Activated CD4-positive, alpha-beta T cell treated with anti-CD3 and anti-CD28 coated beads, Interleukin-2, amount 50 U/mL, for 4 hours (primary cell): ENCODE results near the gene HMCN2.

Experiments used
- DNase-seq, 2 experiments: peaks; one replicate each; pipeline ENCODE4 v3.0.0-alpha.2; 2020

Gene HMCN2, protein sequence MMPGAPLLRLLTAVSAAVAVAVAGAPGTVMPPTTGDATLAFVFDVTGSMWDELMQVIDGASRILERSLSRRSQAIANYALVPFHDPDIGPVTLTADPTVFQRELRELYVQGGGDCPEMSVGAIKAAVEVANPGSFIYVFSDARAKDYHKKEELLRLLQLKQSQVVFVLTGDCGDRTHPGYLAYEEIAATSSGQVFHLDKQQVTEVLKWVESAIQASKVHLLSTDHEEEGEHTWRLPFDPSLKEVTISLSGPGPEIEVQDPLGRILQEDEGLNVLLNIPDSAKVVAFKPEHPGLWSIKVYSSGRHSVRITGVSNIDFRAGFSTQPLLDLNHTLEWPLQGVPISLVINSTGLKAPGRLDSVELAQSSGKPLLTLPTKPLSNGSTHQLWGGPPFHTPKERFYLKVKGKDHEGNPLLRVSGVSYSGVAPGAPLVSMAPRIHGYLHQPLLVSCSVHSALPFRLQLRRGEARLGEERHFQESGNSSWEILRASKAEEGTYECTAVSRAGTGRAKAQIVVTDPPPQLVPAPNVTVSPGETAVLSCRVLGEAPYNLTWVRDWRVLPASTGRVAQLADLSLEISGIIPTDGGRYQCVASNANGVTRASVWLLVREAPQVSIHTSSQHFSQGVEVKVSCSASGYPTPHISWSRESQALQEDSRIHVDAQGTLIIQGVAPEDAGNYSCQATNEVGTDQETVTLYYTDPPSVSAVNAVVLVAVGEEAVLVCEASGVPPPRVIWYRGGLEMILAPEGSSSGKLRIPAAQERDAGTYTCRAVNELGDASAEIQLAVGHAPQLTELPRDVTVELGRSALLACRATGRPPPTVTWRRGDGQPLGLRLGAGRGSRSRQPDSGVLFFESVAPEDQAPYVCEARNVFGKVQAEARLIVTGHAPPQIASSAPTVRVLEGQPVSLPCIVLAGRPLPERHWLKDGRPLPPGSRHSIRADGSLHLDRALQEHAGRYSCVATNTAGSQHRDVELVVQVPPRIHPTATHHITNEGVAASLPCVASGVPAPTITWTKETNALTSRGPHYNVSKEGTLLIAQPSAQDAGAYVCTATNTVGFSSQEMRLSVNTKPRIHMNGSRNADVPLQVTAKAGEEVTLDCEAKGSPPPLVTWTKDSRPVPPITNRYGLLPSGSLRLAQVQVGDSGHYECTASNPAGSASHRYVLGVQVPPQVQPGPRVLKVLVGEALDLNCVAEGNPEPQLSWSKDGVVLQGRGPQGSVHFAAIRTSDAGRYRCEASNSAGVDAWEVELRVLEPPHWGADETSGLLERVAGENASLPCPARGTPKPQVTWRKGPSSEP (N-terminal part only)

DNA sequence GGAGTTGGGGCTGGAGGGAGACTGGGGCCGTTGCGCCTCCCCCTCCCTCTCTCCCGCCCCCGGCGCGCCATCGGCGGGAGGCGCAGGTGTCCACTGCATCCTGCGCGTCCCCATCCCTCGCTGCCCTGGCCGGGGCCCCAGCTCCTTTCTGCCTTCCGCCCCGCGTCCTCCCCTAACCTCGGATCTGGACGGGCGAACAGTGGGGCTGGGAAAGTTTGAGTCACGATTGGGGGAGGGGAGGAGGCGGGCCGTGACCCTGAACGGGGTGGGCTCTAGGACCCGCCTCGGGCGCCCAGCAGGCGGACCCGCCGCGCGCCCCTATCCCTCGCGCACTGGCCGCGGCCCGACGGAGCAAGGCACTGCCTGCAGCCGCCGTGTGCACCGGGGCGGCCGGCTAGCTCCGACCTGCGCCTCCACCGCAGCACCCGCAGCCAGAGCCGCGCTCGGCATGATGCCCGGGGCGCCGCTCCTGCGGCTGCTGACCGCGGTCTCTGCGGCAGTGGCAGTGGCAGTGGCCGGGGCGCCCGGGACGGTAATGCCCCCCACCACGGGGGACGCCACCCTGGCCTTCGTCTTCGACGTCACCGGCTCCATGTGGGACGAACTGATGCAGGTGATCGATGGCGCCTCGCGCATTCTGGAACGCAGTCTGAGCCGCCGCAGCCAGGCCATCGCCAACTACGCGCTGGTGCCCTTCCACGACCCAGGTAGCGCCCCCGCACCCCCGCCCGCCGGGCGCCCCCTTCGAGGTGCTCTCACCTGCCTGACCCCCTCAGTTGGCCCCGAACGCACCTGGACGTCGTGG is at the start of gene HMCN2:
HMCN2 (plus strand) TSS at position 330 of the 805 bp plus-strand sequence; CDS start at position 449, 119 bp downstream.
- no peak for DNase-seq

DNA sequence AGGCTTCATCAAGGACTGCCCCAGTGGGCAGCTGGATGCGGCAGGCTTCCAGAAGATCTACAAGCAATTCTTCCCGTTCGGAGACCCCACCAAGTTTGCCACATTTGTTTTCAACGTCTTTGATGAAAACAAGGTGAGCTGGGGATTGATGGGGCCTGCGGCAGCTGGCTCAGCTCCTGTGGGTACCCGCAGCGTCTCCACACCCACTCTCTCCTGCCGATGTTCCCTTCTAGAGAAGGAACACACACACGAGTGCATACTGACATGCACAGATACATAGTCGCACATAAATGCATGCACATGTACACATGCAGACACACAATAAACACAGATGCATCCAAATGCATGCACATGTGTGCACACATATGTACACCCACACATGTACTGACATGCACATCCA is 47.7 kb upstream of the HMCN2 start:
- DNase-seq, result no peak

GRCh38 chr9:130219661-130220096 is 45.9 kb upstream of the HMCN2 start:
- DNase-seq, result no peak

DNA sequence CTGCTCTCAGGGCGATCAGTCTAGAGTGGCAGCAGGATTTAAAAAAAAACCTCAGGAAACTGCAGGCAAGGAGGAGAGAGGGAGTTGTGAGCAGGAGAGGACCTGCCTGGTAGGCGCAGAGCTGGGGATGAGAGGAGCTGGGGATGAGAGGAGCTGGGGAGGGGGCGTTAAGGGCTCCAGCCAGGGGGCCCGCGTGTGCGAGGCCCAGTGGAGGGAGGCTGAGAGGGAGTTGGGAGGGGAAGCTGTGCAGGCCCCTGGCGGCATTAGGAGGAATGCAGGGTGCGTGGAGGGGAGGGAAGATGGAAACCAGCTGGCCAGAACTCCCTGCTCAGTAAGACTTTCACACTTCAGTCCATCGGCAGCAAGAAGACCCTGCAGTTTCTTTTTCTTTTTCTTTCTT is 45.2 kb upstream of the HMCN2 start:
- no peak for DNase-seq

DNA sequence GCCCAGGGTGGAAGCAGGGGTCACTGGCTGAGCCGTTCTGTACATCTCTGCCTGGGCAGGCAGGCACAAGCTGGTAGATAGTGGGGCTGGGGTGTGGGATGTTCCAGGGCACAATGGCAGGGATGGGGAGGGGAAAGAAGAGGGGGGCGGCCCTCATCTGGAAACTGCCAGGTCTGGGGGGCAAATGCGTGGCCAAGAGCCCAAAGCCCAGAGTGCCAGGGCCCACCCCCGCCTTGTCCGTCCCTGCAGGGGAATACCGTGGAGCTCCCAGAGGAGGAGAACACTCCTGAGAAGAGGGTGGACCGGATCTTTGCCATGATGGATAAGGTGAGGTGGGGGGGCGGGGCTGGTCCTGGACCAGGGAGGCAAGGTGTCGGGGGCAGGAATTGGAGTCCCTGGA is 42.7 kb upstream of the HMCN2 start:
- DNase-seq, result no peak

- DNase-seq, result no peak
Measured at GRCh38 chr9:130225071-130225470, 40.5 kb upstream of the HMCN2 start.

DNA sequence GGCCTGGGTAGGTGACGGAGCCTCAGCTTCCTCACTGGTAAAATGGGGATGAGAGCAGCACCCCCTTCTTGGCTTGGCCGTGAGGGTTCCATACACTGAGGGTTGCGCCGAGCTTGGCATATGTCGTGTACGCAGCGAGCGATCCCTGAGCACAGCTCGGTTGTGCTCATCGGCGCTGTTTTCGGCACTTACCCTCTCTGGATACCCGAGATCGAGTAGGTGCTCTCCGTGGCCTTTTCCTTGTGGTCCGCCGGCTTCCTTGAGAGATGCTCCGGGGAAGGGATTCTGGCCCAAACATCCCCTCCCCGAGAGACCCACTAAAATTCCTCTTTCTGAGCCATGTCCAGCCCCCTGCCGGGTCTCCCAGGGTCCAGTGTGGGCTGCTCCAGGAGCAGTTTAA is 40.0 kb upstream of the HMCN2 start:
- no peak for DNase-seq

- no peak for DNase-seq
Measured at GRCh38 chr9:130226112-130226511, 39.4 kb upstream of the HMCN2 start.

- DNase-seq, result no peak
Measured at GRCh38 chr9:130227833-130228232, 37.7 kb upstream of the HMCN2 start.

DNA sequence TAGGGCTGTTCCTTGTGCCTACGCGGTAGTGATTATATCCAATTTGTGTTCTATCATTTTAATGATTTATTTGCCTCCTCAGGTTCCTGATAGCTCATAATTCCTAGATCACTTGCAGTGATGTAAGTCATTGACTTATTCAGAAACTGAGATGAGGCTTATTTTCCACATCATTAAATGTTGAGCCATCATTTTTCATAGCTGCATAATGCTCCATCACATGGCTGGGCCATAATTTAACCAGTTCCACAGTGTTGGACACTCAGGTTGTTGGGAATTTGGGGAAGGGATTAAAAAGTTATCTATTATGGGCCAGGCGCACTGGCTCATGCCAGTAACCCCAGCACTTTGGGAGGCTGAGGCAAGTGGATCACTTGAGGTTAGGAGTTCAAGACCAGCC is 35.8 kb upstream of the HMCN2 start:
- no peak for DNase-seq

DNA sequence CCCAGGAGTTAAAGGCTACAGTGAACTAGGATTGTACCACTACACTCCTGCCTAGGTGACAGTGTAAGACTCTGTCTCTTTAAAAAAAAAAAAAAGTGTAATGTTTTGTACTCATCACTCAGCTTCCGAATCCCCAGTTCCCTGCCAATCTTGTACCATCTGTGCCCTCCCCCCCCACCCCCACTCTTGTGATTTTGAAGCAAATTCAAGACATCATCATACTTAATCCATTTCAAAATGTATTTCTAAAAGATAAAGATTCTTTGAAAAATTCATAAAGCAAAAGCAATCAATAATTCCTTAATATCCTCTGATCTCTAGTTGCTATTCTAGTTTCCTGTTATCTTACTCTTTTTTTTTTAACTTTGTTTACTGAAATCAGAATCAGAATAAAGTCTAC is 34.9 kb upstream of the HMCN2 start:
- no peak for DNase-seq

DNA sequence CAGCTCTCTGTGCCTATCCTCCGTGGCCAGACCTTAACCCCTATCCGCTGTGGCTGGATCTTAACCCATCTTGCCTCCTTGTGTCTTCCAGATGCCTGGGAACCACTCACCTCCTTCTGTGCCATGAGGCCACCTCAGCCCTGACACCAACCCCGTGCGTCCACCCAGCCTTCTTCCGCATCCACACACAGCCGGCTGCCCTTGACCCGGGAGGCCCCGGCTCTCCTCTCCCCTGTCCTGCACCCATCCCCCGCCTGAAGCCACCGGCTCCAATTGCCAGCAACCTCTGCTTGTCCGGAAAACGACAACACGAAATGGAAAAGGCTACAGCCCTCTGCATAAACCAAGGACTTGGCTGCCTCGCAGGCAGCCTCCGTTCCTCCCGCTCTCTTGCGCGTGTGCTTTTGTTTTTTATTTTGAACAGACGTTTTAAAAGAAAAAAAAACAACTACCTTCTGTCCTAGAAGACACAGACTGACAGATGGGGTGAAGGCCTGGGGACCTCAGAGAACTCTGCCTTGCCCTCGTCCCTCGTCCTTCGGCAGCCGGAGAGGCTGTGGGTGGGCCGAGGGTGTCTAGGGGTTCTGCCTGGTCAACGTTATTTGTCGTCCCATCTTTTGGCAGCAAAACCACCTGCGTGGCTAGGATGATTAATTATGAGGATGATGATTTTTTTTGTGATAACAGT is 32.5 kb upstream of the HMCN2 start:
- no peak for DNase-seq

GRCh38 chr9:130233587-130233945 is 32.0 kb upstream of the HMCN2 start:
- no peak for DNase-seq

- DNase-seq, result no peak
Measured at GRCh38 chr9:130234340-130235260, 31.0 kb upstream of the HMCN2 start.

- DNase-seq, result peak; percentile 60 to 62
Measured at GRCh38 chr9:130235558-130236435, 29.8 kb upstream of the HMCN2 start.

- no peak for DNase-seq
Measured at GRCh38 chr9:130236436-130236985, 29.0 kb upstream of the HMCN2 start.

- DNase-seq, result no peak
Measured at GRCh38 chr9:130237076-130237475, 28.5 kb upstream of the HMCN2 start.

- DNase-seq, result no peak
Measured at GRCh38 chr9:130237763-130238524, 27.6 kb upstream of the HMCN2 start.
